ENCODE data around the gene HIF1A.

GRCh38 chr14:61706096-61706690 is 10.9 kb downstream of the HIF1A start:
- TF ChIP-seq CTCF (conservative IDR thresholded peaks at IDR 0.05; ENCODE audit: low read depth, low read length), result no peak
- no peak for TF ChIP-seq EZH2phosphoT487 (IDR thresholded peaks at IDR 0.05; ENCODE audit: borderline replicate concordance, low read length)
- no peak for TF ChIP-seq EZH2 (IDR thresholded peaks at IDR 0.05; ENCODE audit: low read length, unreplicated experiment)

Data from PC-3 (cell line).